GM10248 (cell line): ENCODE results near the gene DCTD.

Experiments used
- CTCF ChIA-PET: fragments of 300-600 bp; sonication (Branson Sonifier 250); formaldehyde crosslinking; extraction: SDS; loops from one replicate; lab custom pipeline; 2021; ENCODE audit warnings: antibody characterized with exemption; lab: Yijun Ruan, JAX
- POLR2A ChIA-PET: fragments of 350-650 bp; sonication (Branson Sonifier 250); formaldehyde crosslinking; extraction: SDS; loops from one replicate; lab custom pipeline; 2020; ENCODE audit warnings: antibody characterized with exemption; lab: Yijun Ruan, JAX
- DNase-seq: peaks from one replicate; pipeline ENCODE4 v3.0.0; 2012; ENCODE audit errors: extremely low spot score
- TF ChIP-seq, protein P1 (sequence below): IDR thresholded peaks from 2 replicates; pipeline ENCODE4 v1.5.1; 2012; ENCODE audit warnings: mild to moderate bottlenecking, low read depth; ENCODE audit errors: extremely low read depth, missing control alignments, control extremely low read depth

Gene DCTD

DNA sequence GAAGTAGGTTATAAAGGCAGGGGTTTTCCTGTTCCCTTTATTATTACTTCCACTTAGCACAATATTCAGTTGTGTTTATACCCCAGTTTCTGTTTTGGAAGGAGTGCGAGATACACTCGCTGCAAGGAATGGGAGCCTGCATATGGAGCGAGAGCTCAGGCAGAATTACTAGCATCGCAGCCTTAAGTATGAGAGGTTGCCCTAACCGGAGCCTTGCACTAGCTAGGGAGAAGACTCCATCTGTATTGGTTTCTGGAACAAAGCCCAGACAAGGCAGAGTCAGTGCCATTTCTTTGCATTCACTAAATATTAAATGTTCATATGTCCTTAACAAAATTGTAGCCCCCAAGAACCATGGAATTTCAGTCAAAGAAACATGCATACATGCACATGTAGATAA is 6.2 kb upstream of the DCTD start:
- TF ChIP-seq, protein P1, sequence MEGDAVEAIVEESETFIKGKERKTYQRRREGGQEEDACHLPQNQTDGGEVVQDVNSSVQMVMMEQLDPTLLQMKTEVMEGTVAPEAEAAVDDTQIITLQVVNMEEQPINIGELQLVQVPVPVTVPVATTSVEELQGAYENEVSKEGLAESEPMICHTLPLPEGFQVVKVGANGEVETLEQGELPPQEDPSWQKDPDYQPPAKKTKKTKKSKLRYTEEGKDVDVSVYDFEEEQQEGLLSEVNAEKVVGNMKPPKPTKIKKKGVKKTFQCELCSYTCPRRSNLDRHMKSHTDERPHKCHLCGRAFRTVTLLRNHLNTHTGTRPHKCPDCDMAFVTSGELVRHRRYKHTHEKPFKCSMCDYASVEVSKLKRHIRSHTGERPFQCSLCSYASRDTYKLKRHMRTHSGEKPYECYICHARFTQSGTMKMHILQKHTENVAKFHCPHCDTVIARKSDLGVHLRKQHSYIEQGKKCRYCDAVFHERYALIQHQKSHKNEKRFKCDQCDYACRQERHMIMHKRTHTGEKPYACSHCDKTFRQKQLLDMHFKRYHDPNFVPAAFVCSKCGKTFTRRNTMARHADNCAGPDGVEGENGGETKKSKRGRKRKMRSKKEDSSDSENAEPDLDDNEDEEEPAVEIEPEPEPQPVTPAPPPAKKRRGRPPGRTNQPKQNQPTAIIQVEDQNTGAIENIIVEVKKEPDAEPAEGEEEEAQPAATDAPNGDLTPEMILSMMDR = no peak
- ChIA-PET CTCF (interaction anchor here (2.3 to 9.5 kb wide), 4 partner anchors 12 to 448 kb away, joined by 5 to 82 read pairs (median 46); no protein-coding TSS in a partner anchor), POLR2A (no interaction called here)
- DNase-seq = no peak

DNA sequence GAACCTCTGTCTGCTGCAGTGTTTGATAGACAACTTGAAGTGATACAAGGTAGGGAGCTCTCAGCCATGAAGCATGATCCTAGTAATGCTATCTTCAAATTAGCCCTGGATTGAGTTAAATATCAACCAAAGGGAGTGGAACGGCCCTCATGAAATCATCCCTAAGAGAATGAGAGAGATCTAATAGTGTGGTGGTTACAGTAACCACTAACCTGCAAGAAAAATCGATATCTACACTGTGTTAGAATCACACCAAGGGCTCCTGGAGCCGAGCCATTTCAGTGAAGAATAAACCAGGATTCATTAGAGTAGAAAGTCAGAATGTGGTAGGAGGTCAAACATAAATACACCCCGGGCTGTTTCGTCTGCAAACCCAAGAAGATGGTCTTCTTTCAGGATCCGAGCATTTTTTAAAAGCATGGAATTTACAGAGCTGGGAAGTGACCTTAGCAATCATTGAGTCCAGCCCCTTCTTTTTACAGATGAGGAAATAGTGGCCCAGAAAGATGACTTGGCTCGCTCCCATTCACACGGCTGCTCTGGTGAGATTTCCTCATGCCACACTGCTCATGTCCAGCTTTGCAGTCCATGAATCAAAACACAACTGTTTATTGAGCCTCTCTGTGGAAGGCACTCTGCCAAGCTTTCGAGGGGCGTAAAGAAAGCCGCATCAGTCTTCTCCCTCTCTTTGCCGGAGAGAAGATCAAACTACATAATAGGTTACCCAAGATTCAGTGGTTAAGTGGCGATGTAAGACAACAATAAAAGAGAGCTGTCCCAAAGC is 5.5 kb upstream of the DCTD start:
- ChIA-PET CTCF (interaction anchor here (0.9 to 9.5 kb wide), 5 partner anchors 11 to 340 kb away, joined by 3 to 82 read pairs (median 45); no protein-coding TSS in a partner anchor), POLR2A (no interaction called here)
- DNase-seq = no peak
- TF ChIP-seq, protein P1 = no peak

DNA sequence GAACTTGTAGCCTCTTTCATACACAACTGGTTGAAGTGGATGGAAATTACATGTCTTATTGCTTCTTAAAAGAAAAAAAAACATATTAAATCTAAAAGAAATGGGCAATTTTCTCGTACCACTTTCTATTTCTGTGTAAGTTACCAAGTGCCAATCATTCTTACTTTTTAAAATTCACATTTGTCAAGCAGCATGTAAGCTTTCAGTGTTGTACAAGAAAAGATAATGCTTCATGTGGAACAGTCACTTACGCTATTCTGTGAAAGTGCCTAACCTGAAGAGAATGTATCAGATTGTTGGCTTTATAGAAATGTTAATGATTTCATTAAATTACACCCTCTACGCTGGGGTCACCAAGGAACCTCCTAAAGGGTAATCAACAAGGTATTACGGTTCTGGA is 4.4 kb upstream of the DCTD start:
- CTCF ChIA-PET = interaction anchor here (0.7 to 9.5 kb wide), 5 partner anchors 9 to 338 kb away, joined by 3 to 82 read pairs (median 3); no protein-coding TSS in a partner anchor
- no peak for DNase-seq
- TF ChIP-seq, protein P1 = no peak
- POLR2A ChIA-PET = no interaction called here

DNA sequence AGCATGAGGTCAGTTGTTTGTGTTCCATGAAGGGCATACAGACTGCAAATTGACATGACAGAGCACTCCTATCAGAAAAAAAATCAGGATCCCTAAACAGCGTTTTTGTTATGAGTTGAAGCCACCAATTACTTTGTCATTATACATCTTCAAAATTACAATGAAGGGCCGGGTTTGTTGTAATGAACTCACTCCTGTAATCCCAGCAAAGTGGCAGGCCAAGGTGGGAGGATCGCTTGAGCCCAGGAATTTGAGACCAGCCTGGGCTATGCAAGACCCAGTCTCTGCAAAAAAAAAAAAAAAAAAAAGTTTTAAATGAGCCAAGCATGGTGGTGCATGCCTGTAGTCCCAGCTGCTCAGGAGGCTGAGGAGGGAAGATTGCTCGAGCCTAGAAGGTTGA is 3.5 kb upstream of the DCTD start:
- ChIA-PET CTCF (interaction anchor here (1.0 to 9.5 kb wide), 2 partner anchors 8 to 18 kb away, joined by 3 to 82 read pairs; no protein-coding TSS in a partner anchor), POLR2A (no interaction called here)
- DNase-seq = no peak
- TF ChIP-seq, protein P1 = no peak

DNA sequence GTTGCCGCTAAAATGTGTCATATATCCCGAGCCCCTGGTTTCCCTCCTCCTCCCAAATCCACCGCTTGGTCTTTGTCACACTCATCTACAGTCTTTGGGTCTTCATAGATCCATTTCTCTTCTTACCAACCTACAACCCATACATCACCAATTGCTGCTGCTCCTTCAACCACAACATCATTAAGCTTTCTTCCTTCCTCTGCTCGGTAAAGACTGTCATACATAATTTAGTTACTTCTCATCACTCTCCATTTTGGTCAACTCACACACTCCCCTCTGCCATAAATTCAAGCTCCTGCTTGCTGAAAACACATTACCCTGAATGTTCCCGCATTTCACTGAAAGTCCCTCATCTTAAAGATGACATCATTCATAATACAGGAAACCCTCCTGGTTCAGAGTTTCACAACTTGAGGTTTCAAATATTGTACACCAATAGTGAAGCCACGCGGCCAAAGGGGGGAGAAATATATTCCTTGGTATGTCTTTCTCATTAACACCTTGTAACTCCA is 1.7 kb upstream of the DCTD start:
- TF ChIP-seq, protein P1 = no peak
- no peak for DNase-seq
- POLR2A ChIA-PET = no interaction called here
- CTCF ChIA-PET = interaction anchor here (1.0 to 2.6 kb wide), 11 partner anchors 8 to 345 kb away, joined by 3 to 13 read pairs (median 5); no protein-coding TSS in a partner anchor

- ChIA-PET CTCF (interaction anchor here (0.6 to 2.6 kb wide), 12 partner anchors 9 to 345 kb away, joined by 3 to 13 read pairs (median 4); no protein-coding TSS in a partner anchor), POLR2A (no interaction called here)
- DNase-seq = no peak
These were observed 940 bp upstream of the DCTD start for GRCh38 chr4:182918044-182918607.

More at GRCh38 chr4:182918044-182918607, 940 bp upstream of the DCTD start:
- TF ChIP-seq, protein P1 = no peak
